MCF 10A (cell line): ENCODE data around the gene STPG1. TPM values are rescaled to one million over a fixed set of nuclear protein-coding genes. Genes with fewer than 3 reads are reported as not detected.

ENCODE experiments used
- BruUV-seq: library from RNA; stranded (reverse); fragments of 400-500 nt; replicated peaks from 2 replicates; lab custom pipeline; 2021; lab: Mats Ljungman, UMichigan
- CTCF ChIA-PET: fragments of 300-600 bp; sonication (Branson Sonifier 250); formaldehyde crosslinking; extraction: SDS; loops from one replicate; lab custom pipeline; 2021; ENCODE audit warnings: antibody characterized with exemption, inconsistent platforms; lab: Yijun Ruan, JAX
- POLR2A ChIA-PET: fragments of 300-600, 350-650 bp; sonication (Branson Sonifier 250); formaldehyde crosslinking; extraction: SDS; loops from one replicate; lab custom pipeline; 2020; ENCODE audit warnings: antibody characterized with exemption, inconsistent platforms; lab: Yijun Ruan, JAX
- DNase-seq: peaks from one replicate; pipeline ENCODE4 v3.0.0-alpha.2; 2018; ENCODE audit not compliant: unreplicated experiment
- H3K27ac Mint-ChIP-seq: one replicate; pipeline ENCODE4 v1.8.0; 2022; ENCODE audit warnings: mild to moderate bottlenecking, low read depth, mixed read lengths; ENCODE audit not compliant: unreplicated experiment
- H3K27me3 Mint-ChIP-seq: one replicate; pipeline ENCODE4 v1.8.0; 2022; ENCODE audit warnings: mixed read lengths; ENCODE audit not compliant: insufficient read depth, unreplicated experiment
- H3K36me3 Mint-ChIP-seq: one replicate; pipeline ENCODE4 v1.8.0; 2022; ENCODE audit warnings: mild to moderate bottlenecking, moderate library complexity, mixed read lengths; ENCODE audit not compliant: insufficient read depth, unreplicated experiment
- H3K4me1 Mint-ChIP-seq: one replicate; pipeline ENCODE4 v1.8.0; 2022; ENCODE audit warnings: mixed read lengths; ENCODE audit not compliant: insufficient read depth, unreplicated experiment
- H3K4me3 Mint-ChIP-seq: one replicate; pipeline ENCODE4 v1.8.0; 2022; ENCODE audit warnings: mild to moderate bottlenecking, moderate library complexity, mixed read lengths; ENCODE audit not compliant: unreplicated experiment
- H3K9me3 Mint-ChIP-seq: one replicate; pipeline ENCODE4 v1.8.0; 2022; ENCODE audit warnings: mixed read lengths; ENCODE audit not compliant: unreplicated experiment
- CTCF ChIP-seq: fragments of 200-600 bp; IDR thresholded peaks from one replicate; pipeline ENCODE4 v1.8.0; 2022; ENCODE audit warnings: antibody characterized with exemption, mild to moderate bottlenecking; ENCODE audit not compliant: unreplicated experiment
- intact Hi-C: fragments of 100-400 bp; cut with micrococcal nuclease; formaldehyde crosslinking; loops from 2 replicates; pipeline ENCODE4 v1.14.1; 2022
- total RNA-seq: library from RNA; stranded (reverse); gene quantifications from 2 replicates; pipeline ENCODE4 v1.2.3, GENCODE V29; 2022

Gene STPG1
- total RNA-seq, 1 experiment from 2014 or later = 19.7 TPM

GRCh38 chr1:24351918-24352627 is 61.5 kb downstream of the STPG1 start:
- Mint-ChIP-seq H3K36me3 (peaks cover 20% of the 10 kb centered on the region), H3K27me3 (no peaks in the 10 kb centered on the region), H3K4me1 (peaks cover 14% of the 10 kb centered on the region), H3K9me3 (no peaks in the 10 kb centered on the region), H3K4me3 (no peak overlapping the region), H3K27ac (no peak overlapping the region)
- peak; percentile 88 for DNase-seq
- intact Hi-C loops = no loop called here
- ChIA-PET CTCF (interaction anchor here (0.8 to 1.1 kb wide), 2 partner anchors 8 to 28 kb away, joined by 4 to 6 read pairs; no protein-coding TSS in a partner anchor), POLR2A (interaction anchor here (0.6 to 1.5 kb wide), 3 partner anchors 14 to 850 kb away, joined by 3 to 6 read pairs (median 3); no protein-coding TSS in a partner anchor)
- TF ChIP-seq CTCF = no peak
- BruUV-seq = no TSS peak

GRCh38 chr1:24351247-24351646 is 62.3 kb downstream of the STPG1 start:
- BruUV-seq = no TSS peak
- H3K27me3 Mint-ChIP-seq = no peaks in the 10 kb centered on the region
- no peak for TF ChIP-seq CTCF
- H3K4me3 Mint-ChIP-seq = no peak overlapping the region
- CTCF ChIA-PET = interaction anchor here (1.1 kb wide), 1 partner anchor 29 kb away, joined by 6 read pairs; no protein-coding TSS in a partner anchor
- intact Hi-C loops = no loop called here
- peaks cover 12% of the 10 kb centered on the region for H3K36me3 Mint-ChIP-seq
- no peaks in the 10 kb centered on the region for H3K9me3 Mint-ChIP-seq
- DNase-seq = no peak
- POLR2A ChIA-PET = interaction anchor here (0.8 kb wide), 1 partner anchor 56 kb away, joined by 3 read pairs; no protein-coding TSS in a partner anchor
- no peak overlapping the region for H3K27ac Mint-ChIP-seq
- peaks cover 14% of the 10 kb centered on the region for H3K4me1 Mint-ChIP-seq

GRCh38 chr1:24349891-24350290 is 63.7 kb downstream of the STPG1 start:
- CTCF ChIA-PET = no interaction called here

More at GRCh38 chr1:24349891-24350290, 63.7 kb downstream of the STPG1 start:
- no peak for TF ChIP-seq CTCF
- Mint-ChIP-seq H3K27ac (no peak overlapping the region), H3K4me3 (no peak overlapping the region), H3K4me1 (peaks cover 14% of the 10 kb centered on the region), H3K27me3 (no peaks in the 10 kb centered on the region), H3K36me3 (peaks cover 9% of the 10 kb centered on the region), H3K9me3 (no peaks in the 10 kb centered on the region)
- POLR2A ChIA-PET = no interaction called here
- BruUV-seq = no TSS peak
- intact Hi-C loops = no loop called here
- DNase-seq = peak; percentile 29
